Measurements from ENCODE around the gene GLB1L2.

- TF ChIP-seq CTCF (IDR thresholded peaks at IDR 0.05 in 8 of 11, conservative IDR thresholded peaks at IDR 0.05 in 3 of 11) (no peak), POLR2A (IDR thresholded peaks at IDR 0.05) (no peak), POLR2AphosphoS5 (IDR thresholded peaks at IDR 0.05) (no peak)
Observed at GRCh38 chr11:134357545-134357839, 25.7 kb downstream of the GLB1L2 start.

All from spleen (tissue), 7 donors.